Spinal cord (tissue), 10 donors: Measurements from ENCODE around the gene MAPK8IP1. TPM values are rescaled to one million over a fixed set of nuclear protein-coding genes. Genes with fewer than 3 reads are reported as not detected.

ENCODE experiments used
- DNase-seq, 6 donors: peaks; one replicate each; pipeline versions ENCODE4 v3.0.0 to v3.0.0-alpha.2; 2013 to 2015; ENCODE audit warnings: low spot score in 6 of 6, low read depth in 4 of 6
- H3K27ac ChIP-seq: one replicate; pipeline ENCODE4 v1.5.1; 2013; ENCODE audit warnings: low read depth, low read length, control low read depth
- H3K27me3 ChIP-seq: one replicate; pipeline ENCODE4 v1.6.1; 2013; ENCODE audit warnings: low read length; ENCODE audit not compliant: control insufficient read depth, insufficient read depth
- H3K36me3 ChIP-seq: one replicate; pipeline ENCODE4 v1.6.1; 2013; ENCODE audit warnings: low read length; ENCODE audit not compliant: control insufficient read depth, insufficient read depth
- H3K4me1 ChIP-seq: one replicate; pipeline ENCODE4 v1.6.1; 2013; ENCODE audit warnings: low read length; ENCODE audit not compliant: control insufficient read depth, insufficient read depth
- H3K4me3 ChIP-seq: one replicate; pipeline ENCODE4 v1.5.1; 2013; ENCODE audit warnings: low read depth, low read length, control low read depth
- H3K9me3 ChIP-seq: one replicate; pipeline ENCODE4 v1.6.1; 2013; ENCODE audit warnings: low read length; ENCODE audit not compliant: control insufficient read depth, insufficient read depth
- WGBS: methylation state at CpG from one replicate; pipeline ENCODE4 v1.1.5; 2013; ENCODE audit warnings: missing lambda C conversion rate; ENCODE audit not compliant: insufficient coverage; 5-methylcytosine and 5-hydroxymethylcytosine counted together
- polyA plus RNA-seq, 2 donors: library from polyadenylated mRNA; unstranded; fragments of 120-200 nt; gene quantifications; one replicate each; pipeline ENCODE4 v1.2.1, GENCODE V29; 2013; ENCODE audit not compliant: insufficient read length in 2 of 2
- total RNA-seq, 2 donors: library from RNA; depleted of rRNA in 1 of 2; stranded (reverse); fragments of 120-200 nt in 1 of 2; fragments of >200 nt in 1 of 2; gene quantifications; one replicate each; pipeline versions ENCODE4 v1.2.3 to v1.2.4, GENCODE V29; 2013 to 2014
- donor health status: healthy.

The MAPK8IP1 gene
- total and polyA plus RNA-seq, 4 donors, result 77.4 to 269 (median 184) TPM

DNA sequence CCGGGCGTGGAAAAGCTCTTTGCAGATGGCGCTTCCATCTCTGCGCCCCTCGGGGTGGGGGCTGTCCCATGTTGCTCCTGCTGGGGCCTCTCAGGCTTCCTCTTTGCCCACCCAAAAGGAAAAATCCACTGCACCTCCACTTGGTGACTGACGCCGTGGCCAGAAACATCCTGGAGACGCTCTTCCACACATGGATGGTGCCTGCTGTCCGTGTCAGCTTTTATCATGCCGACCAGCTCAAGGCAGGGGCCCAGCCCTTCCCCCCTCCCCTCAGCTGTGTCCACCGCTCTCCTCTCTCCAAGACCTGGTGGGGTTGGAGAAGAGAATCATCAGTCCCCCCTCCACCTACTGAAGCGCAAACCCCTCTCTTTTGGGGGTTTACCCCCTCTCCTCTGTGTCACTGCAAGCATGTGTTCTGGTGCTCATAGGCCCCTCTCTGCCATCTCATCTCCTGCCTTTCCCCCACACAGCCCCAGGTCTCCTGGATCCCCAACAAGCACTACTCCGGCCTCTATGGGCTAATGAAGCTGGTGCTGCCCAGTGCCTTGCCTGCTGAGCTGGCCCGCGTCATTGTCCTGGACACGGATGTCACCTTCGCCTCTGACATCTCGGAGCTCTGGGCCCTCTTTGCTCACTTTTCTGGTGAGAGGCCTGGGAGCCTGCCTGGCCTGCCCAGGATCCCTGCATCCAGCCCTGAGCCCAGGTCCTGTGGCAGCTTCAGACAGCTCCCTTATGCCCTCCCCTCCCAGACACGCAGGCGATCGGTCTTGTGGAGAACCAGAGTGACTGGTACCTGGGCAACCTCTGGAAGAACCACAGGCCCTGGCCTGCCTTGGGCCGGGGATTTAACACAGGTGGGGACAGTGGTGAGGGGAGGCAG, 38.8 kb downstream of the MAPK8IP1 start:
- WGBS, result 82% methylated on average over 18 of the region's 22 CpGs
- Histone ChIP-seq H3K36me3 (peaks cover 20% of the 10 kb centered on the region), H3K9me3 (no peaks in the 10 kb centered on the region), H3K4me3 (no peak overlapping the region), H3K27ac (no peak overlapping the region), H3K27me3 (peaks cover 32% of the 10 kb centered on the region), H3K4me1 (peaks cover 26% of the 10 kb centered on the region)
- no peak for DNase-seq

DNA sequence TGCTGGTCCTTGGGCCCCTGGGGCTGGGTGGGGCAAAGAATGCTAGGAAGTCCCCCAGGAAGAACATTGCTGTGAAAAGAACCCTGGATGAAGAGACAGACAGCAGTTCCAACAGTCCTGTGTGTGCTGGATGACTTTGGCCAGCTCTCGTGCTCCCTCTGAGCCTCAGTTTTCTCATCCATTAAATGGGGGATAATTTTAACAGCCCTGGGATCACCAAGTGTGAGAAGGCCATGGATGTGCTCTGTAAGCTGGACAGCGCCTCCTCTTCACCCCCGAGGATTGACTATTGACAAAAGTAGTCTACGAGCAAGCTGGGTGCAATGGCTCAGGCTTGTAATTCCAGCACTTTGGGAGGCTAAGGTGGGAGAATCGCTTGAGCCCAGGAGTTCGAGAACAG, 39.5 kb downstream of the MAPK8IP1 start:
- no peak for DNase-seq
- WGBS, result 89% methylated on average over 4 of the region's 6 CpGs
- peaks cover 31% of the 10 kb centered on the region for H3K27me3 ChIP-seq
- H3K27ac ChIP-seq, result no peak overlapping the region
- no peaks in the 10 kb centered on the region for H3K9me3 ChIP-seq
- H3K4me3 ChIP-seq, result no peak overlapping the region
- H3K4me1 ChIP-seq, result peaks cover 28% of the 10 kb centered on the region
- peaks cover 25% of the 10 kb centered on the region for H3K36me3 ChIP-seq

DNA sequence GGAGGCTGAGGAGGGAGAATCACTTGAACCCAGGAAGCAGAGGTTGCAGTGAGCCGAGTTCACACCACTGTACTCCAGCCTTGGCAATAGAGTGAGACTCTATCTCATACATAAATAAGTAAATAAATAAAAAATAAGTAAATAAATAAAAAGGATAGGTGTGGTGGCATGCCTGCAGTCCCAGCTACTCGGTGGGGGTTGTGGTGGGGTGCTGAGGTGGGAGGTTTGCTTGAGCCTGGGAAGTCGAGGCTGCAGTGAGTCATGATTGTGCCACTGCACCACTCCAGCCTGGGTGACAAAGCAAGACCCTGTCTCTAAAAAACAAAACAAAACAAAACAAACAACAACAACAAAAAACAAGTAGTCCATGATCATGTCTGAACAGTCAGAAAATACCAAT, 40.1 kb downstream of the MAPK8IP1 start:
- no CpG with 5 or more reads among the region's 3 CpGs for WGBS

DNA sequence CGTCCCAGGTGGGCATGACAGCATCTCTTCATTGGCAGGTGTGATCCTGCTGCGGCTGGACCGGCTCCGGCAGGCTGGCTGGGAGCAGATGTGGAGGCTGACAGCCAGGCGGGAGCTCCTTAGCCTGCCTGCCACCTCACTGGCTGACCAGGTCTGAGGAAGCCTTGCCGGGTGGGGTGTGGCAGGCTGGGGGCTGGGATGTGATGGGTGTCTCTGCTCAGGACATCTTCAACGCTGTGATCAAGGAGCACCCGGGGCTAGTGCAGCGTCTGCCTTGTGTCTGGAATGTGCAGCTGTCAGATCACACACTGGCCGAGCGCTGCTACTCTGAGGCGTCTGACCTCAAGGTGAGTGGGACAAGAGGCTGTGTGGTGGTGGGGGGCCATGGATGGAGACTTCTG, 40.5 kb downstream of the MAPK8IP1 start:
- WGBS, result 81% methylated on average over 12 of the region's 12 CpGs

More for the DNA sequence above, 40.1 kb downstream of the MAPK8IP1 start:
- Histone ChIP-seq H3K36me3 (peaks cover 32% of the 10 kb centered on the region), H3K4me3 (no peak overlapping the region), H3K9me3 (no peaks in the 10 kb centered on the region), H3K27me3 (peaks cover 29% of the 10 kb centered on the region), H3K27ac (no peak overlapping the region), H3K4me1 (peaks cover 31% of the 10 kb centered on the region)
- DNase-seq, result no peak

DNA sequence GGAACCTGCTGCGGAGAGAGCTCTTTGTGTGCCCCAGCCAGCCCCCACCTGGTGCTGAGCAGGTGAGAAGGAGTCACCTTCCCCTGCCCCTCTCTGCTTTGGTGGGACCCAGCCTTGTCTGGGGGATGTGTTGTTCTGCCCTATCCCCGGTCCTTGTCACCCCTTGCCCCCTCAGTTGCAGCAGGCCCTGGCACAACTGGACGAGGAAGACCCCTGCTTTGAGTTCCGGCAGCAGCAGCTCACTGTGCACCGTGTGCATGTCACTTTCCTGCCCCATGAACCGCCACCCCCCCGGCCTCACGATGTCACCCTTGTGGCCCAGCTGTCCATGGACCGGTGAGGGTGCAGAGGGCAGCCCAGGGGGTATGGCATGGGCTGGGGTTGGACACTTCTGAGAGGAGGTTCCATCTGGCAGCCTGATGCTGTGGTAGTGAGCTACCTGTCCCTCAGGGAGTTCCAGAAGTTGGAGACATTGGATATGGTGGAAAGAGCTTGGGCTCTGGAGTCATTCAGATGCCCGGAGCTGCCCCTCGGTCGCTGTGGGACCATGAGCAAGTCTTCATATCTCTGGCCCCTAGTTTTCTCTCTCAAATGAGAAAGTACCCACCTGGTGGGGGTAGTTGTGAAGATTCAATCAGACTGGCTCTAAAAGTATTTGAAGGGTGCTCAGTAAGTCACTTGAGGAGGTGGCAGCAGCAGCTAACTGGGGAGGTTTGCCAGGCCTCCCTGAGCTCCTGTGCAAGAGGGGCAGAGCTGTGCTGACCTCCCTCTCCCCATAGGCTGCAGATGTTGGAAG, 41.3 kb downstream of the MAPK8IP1 start:
- H3K4me3 ChIP-seq, result no peak overlapping the region
- WGBS, result 91% methylated on average over 7 of the region's 12 CpGs
- peaks cover 34% of the 10 kb centered on the region for H3K4me1 ChIP-seq
- peaks cover 23% of the 10 kb centered on the region for H3K27me3 ChIP-seq
- peaks cover 40% of the 10 kb centered on the region for H3K36me3 ChIP-seq
- H3K9me3 ChIP-seq, result no peaks in the 10 kb centered on the region
- no peak overlapping the region for H3K27ac ChIP-seq
- DNase-seq, result no peak

More for the DNA sequence above, 40.5 kb downstream of the MAPK8IP1 start:
- H3K27ac ChIP-seq, result no peak overlapping the region
- no peak overlapping the region for H3K4me3 ChIP-seq
- peaks cover 35% of the 10 kb centered on the region for H3K36me3 ChIP-seq
- H3K9me3 ChIP-seq, result no peaks in the 10 kb centered on the region
- DNase-seq, result no peak
- H3K4me1 ChIP-seq, result peaks cover 33% of the 10 kb centered on the region
- H3K27me3 ChIP-seq, result peaks cover 29% of the 10 kb centered on the region

DNA sequence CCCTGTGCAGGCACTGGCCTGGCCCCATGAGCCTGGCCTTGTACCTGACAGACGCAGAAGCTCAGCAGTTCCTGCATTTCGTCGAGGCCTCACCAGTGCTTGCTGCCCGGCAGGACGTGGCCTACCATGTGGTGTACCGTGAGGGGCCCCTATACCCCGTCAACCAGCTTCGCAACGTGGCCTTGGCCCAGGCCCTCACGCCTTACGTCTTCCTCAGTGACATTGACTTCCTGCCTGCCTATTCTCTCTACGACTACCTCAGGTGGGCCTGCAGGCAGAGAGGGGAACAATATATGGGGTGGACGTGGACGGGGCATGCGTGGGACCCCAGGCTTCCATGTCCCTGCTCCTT, 41.9 kb downstream of the MAPK8IP1 start:
- H3K4me1 ChIP-seq, result peaks cover 29% of the 10 kb centered on the region
- H3K36me3 ChIP-seq, result peaks cover 46% of the 10 kb centered on the region
- H3K9me3 ChIP-seq, result no peaks in the 10 kb centered on the region
- DNase-seq, result no peak
- 71% methylated on average over 12 of the region's 15 CpGs for WGBS
- peaks cover 17% of the 10 kb centered on the region for H3K27me3 ChIP-seq
- H3K27ac ChIP-seq, result no peak overlapping the region
- no peak overlapping the region for H3K4me3 ChIP-seq

DNA sequence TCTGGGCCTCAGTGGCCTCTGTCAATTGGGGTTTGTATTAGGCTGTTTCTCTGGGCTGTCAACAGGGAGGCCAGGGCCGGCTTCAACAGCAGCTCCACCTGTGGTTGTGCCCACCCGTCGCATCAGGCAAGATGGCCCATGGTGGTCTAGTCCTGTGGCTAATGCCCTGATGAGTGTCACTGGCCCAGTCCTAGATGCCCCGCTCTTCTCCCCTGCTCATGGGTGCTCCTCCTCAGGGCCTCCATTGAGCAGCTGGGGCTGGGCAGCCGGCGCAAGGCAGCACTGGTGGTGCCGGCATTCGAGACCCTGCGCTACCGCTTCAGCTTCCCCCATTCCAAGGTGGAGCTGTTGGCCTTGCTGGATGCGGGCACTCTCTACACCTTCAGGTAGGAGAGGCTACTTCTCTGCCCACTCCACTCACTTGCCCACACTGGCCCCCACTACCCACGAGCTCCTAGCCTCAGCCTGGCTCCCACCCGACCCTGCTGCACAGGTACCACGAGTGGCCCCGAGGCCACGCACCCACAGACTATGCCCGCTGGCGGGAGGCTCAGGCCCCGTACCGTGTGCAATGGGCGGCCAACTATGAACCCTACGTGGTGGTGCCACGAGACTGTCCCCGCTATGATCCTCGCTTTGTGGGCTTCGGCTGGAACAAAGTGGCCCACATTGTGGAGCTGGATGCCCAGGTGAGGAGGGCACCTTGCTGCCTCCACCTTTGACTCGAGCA, 42.4 kb downstream of the MAPK8IP1 start:
- Histone ChIP-seq H3K36me3 (peaks cover 47% of the 10 kb centered on the region), H3K4me1 (peaks cover 26% of the 10 kb centered on the region), H3K4me3 (no peak overlapping the region), H3K9me3 (no peaks in the 10 kb centered on the region), H3K27me3 (peaks cover 16% of the 10 kb centered on the region), H3K27ac (no peak overlapping the region)
- WGBS, result 94% methylated on average over 24 of the region's 27 CpGs
- DNase-seq, result no peak

DNA sequence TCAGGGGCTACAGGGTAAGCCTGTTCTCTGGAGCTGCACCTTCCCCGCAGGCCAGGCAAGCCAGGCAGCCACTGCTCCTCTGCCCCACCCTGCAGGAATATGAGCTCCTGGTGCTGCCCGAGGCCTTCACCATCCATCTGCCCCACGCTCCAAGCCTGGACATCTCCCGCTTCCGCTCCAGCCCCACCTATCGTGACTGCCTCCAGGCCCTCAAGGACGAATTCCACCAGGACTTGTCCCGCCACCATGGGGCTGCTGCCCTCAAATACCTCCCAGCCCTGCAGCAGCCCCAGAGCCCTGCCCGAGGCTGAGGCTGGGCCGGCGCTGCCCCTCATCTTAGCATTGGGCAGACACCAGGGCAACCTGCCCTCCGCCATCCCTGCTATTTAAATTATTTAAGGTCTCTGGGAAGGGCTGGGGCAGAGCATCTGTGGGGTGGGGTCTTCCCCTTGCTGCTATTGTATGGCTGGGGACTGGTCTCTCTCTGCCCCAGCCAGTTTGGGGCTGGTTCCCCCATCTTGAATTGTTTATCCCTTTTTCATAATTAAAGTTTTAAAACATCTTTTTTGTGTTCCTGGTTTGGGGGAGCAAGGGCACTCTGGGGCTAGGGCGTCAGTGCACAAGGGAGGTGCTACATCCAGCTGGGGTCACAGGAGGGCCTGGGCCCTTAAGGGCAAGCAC, 43.2 kb downstream of the MAPK8IP1 start:
- Histone ChIP-seq H3K27ac (no peak overlapping the region), H3K27me3 (peaks cover 10% of the 10 kb centered on the region), H3K36me3 (peaks cover 47% of the 10 kb centered on the region), H3K4me1 (peaks cover 28% of the 10 kb centered on the region), H3K9me3 (no peaks in the 10 kb centered on the region), H3K4me3 (no peak overlapping the region)
- WGBS, result 91% methylated on average over 11 of the region's 13 CpGs
- DNase-seq, result no peak

DNA sequence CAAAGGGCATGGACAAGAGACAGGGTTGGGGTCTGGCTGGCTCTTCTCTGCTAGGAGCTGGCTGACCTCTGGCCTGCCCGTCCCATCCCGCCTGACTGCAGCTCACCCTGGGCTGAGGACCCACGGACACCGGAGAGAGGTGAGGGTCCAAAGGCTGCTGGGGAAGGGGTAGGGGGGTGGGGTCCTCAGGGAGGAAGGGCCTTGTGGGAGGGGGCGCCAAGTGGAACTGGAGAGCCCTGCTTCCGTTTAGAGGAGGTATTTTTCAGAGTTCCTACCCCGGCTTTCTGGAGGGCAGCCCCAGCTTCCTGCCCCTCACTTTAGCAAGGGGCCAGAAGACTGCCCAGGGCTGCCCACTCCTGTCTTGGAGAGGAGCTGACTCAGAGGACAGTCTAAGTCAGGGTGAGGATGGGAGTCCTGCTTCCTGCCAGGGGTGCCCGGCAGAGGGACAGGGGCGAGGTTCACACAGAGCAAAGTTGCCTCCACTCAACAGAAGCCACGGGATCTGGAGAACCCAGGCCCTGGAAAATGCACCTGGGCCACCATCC, 44.1 kb downstream of the MAPK8IP1 start:
- DNase-seq, result no peak
- H3K36me3 ChIP-seq, result peaks cover 56% of the 10 kb centered on the region
- H3K27ac ChIP-seq, result no peak overlapping the region
- no peaks in the 10 kb centered on the region for H3K9me3 ChIP-seq
- peaks cover 2% of the 10 kb centered on the region for H3K27me3 ChIP-seq
- H3K4me3 ChIP-seq, result no peak overlapping the region
- peaks cover 34% of the 10 kb centered on the region for H3K4me1 ChIP-seq
- WGBS, result 88% methylated on average over 5 of the region's 10 CpGs
